Measurements from ENCODE around the gene ARHGAP4.

ARHGAP4 gene

DNA sequence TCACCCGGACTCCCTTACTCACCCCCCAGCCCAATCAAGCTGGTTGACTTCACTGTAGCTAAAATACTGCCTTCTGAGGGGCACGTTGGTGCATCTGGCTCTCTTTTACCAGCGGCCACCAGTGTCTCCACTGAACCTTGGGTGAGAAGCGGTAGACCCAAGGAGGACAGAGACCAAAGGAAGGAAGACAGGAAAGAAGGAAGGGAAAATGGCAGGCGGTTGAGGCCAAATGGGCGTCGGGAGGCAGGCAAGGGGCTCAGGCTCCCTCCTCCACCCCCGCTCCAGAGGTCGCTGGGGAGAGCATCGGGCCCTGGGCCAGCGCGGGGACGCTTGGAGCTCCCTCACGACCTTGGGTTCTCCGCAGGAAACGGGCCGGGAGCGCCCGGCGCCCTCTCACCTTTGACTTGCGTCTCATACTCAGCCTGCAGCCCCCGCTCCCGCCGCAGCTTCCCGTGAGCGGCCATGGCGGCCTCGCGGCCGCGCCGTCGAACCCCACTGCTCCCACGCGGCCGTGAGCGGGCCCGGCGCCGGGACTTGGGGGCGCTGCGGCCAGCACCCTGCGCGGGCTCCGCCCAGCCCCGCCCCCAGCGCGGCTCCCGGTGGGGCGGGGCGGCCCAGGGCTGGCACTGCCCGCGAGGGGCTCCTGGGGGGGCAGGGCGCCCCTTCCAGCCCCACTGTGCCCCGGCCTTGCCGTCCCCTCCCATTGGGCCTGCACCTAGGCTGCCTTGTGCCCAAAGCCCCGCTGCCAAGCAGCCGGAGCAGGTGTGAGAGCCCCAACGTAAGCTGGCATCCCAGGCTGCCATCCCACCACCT, at the start of gene ARHGAP4:
TSS of gene ARHGAP4 (minus strand) at position 526 of the 813 bp plus-strand sequence. CDS start at position 464, 62 bp downstream.
- in situ Hi-C loops (cut with HindIII; ENCODE audit: low sequenced_read_pairs) = no loop called here
- TF ChIP-seq, protein P1, sequence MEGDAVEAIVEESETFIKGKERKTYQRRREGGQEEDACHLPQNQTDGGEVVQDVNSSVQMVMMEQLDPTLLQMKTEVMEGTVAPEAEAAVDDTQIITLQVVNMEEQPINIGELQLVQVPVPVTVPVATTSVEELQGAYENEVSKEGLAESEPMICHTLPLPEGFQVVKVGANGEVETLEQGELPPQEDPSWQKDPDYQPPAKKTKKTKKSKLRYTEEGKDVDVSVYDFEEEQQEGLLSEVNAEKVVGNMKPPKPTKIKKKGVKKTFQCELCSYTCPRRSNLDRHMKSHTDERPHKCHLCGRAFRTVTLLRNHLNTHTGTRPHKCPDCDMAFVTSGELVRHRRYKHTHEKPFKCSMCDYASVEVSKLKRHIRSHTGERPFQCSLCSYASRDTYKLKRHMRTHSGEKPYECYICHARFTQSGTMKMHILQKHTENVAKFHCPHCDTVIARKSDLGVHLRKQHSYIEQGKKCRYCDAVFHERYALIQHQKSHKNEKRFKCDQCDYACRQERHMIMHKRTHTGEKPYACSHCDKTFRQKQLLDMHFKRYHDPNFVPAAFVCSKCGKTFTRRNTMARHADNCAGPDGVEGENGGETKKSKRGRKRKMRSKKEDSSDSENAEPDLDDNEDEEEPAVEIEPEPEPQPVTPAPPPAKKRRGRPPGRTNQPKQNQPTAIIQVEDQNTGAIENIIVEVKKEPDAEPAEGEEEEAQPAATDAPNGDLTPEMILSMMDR (IDR thresholded peaks at IDR 0.05; ENCODE audit: low read depth, low read length, missing control alignments) = no peak
- H3K4me3 ChIP-seq (ENCODE audit: low read depth, low read length) = peak within 1 kb of the TSS; percentile 55
- no peak for DNase-seq (ENCODE audit: low read depth)

DNA sequence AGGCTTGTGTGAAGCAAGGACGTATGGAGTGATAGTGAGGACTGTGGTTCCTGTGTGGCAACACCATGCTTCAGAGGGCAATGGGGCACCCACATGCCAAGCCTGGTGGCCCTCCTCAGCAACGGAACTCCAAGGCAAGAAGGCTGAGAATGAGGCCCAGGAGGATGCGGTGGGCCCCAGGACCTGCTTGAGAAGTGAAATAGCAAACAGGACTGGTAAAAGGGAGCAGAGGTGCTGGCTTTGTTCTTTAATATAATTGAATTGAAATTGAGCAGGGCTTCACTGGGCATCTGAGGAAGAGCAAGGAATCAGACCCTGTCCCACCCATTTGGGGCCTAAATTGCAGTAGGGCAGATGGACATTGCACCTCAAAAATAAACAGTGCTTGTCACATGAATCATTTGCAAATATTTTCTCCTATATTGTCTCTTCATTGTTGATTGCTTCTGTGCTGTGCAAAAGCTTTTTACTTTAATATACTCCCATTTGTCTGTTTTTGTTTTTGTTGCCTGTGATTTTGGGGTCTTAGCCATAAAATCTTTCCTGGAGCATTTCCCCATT, 48.7 kb upstream of the ARHGAP4 start:
- no peak for DNase-seq (ENCODE audit: low read depth)
- TF ChIP-seq, protein P1 (IDR thresholded peaks at IDR 0.05; ENCODE audit: low read depth, low read length, missing control alignments) = no peak
- in situ Hi-C loops (cut with HindIII; ENCODE audit: low sequenced_read_pairs) = no loop called here
- no peak overlapping the region for H3K4me3 ChIP-seq (ENCODE audit: low read depth, low read length)

DNA sequence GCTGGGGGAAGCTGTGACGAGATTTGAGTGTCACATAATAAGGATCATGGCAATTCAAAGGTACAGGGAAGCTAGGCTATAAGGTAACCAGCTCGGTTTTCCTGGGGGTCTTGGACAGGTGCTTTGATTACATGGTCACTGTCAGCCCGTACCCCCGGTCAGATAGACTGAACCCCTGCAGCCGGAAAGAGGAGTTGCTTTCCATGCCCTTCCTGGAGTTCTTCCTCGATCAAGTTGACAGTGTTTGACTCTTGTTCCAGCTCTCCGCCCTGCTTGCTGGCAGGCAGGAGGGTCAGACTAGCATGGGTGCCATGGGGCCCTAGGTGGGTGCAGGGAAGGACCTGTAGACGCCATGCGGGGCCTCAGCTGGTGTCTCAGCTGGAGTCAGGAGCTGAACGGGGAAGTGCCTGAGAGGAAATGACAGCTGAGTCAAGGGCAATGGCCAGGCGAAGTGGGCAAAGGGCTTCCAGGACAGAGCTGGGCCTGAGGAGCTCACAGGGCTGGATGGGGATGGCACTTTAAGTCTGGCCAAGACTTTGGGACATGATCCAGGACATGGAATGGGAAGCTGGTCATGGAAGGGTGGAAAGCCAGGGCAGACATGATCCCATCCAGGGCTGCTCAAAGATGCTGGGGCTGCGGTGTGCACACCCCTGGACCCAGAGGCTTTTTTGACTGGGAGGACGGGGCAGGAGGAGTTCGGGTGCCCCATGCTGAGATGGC, 48.1 kb upstream of the ARHGAP4 start:
- no peak overlapping the region for H3K4me3 ChIP-seq (ENCODE audit: low read depth, low read length)
- in situ Hi-C loops (cut with HindIII; ENCODE audit: low sequenced_read_pairs) = no loop called here
- no peak for DNase-seq (ENCODE audit: low read depth)
- TF ChIP-seq, protein P1 (IDR thresholded peaks at IDR 0.05; ENCODE audit: low read depth, low read length, missing control alignments) = no peak

DNA sequence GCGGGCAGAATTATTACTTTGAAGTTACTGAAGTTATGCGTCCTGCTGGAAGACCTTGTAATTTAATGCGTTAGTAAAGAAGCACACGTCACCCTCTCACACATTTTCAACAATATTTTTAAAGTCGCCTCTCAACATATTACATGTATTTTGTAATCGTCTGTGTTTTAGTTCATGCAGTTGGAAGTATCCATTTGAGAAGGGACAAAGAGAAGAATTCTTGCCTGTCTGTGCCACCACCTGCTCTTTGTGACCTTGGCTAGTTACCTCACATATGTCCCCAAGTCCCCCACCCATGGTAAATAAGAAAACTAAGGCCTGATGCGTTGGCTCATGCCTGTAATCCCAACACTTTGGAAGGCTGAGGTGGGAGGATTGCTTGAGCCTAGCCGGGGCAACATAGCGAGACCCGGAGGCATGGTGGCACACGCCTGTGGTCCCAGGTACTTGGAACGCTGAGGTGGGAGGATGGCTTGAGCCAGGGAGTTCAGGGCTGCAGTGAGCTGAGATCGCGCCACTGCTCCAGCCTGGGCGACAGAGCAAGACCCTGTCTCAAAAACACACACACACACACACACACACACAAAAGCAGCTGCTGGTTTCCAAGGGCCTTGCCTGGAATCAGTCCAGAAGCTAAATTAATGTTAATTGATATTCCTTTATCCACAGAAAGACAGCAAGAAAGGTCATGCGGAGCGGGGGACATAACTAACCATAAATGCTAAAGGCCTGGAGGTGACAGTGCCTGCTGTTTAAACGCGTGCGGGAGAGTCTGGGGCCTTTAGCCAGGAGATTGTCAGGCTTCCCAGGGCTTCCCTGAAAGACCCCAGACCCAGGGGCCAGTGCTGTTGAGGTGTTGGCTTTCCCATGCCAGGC, 47.3 kb upstream of the ARHGAP4 start:
- no peak for DNase-seq (ENCODE audit: low read depth)

DNA sequence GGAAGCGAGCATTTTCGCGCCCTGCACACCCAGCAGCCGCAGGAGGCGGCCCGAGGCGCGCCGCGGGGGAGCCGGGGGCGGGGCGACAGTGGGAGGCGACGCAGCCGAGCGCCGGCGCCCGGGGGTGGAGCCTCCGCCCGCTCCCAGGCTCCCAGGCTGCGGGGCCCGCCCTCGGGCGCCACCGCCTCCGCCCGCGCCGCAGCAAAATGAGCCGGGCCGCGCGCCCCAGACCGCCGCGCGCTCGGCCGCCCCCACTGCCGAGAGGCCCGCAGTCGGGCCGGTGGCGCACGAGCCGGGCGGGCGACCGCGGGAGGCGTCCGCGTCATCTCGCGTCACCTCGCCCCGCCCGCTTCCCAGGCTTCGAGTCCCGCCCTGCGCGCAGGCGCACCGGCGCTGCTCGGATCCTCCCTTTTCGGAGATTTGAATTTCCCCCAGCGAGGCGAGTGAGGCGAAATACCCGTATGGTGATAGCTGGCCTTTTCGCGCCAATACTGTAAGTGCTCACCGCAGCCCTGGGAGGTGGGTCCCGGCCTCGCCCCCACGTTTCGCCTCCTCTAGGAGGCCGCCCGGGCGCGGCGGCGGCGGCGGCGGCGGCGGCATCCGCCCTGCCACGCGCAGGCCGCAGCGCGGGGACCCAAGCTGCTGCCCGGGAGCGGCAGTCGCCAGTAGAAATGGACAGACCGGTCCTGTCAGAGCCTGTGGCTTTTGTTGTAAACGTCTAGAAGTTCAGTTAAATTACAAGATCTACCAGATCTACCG, 46.5 kb upstream of the ARHGAP4 start, which contains the start of gene TMEM187:
TSS of gene TMEM187 (plus strand) at position 387 of the 759 bp plus-strand sequence. CDS start 9,309 bp downstream, outside the sequence.
- DNase-seq (ENCODE audit: low read depth) = peak; percentile 60
- peak within 1 kb of the TSS; percentile 85 for H3K4me3 ChIP-seq (ENCODE audit: low read depth, low read length)
- TF ChIP-seq, protein P1 (IDR thresholded peaks at IDR 0.05; ENCODE audit: low read depth, low read length, missing control alignments) = no peak
- in situ Hi-C loops (cut with HindIII; ENCODE audit: low sequenced_read_pairs) = no loop called here

More for the DNA sequence above, 47.3 kb upstream of the ARHGAP4 start:
- H3K4me3 ChIP-seq (ENCODE audit: low read depth, low read length) = peak overlapping the region; percentile 42
- in situ Hi-C loops (cut with HindIII; ENCODE audit: low sequenced_read_pairs) = no loop called here
- TF ChIP-seq, protein P1 (IDR thresholded peaks at IDR 0.05; ENCODE audit: low read depth, low read length, missing control alignments) = no peak
